Prostate gland (tissue), 2 donors: ENCODE results near the gene ZNF726.

Experiments
- CTCF ChIP-seq, 4 experiments: fragments of 200-600 bp in 2 of 4; fragments of 450-650 bp in 2 of 4; sonication (generic) in 2 of 4; IDR thresholded peaks; 1 replicate in 3 of 4; 2 replicates in 1 of 4; pipeline ENCODE4 v1.5.1; 2016 to 2019; ENCODE audit warnings: antibody characterized with exemption in 4 of 4, mild to moderate bottlenecking in 2 of 4, moderate library complexity in 2 of 4
- POLR2AphosphoS5 ChIP-seq: sonication (generic); formaldehyde crosslinking; IDR thresholded peaks from one replicate; pipeline ENCODE4 v1.6.1; 2017; ENCODE audit warnings: antibody characterized with exemption

- TF ChIP-seq CTCF (IDR thresholded peaks at IDR 0.05) (no peak), POLR2AphosphoS5 (no peak)
Observed at GRCh38 chr19:23932878-23933277, 18.2 kb downstream of the ZNF726 start.
